ENCODE results near the gene SVOPL. TPM values are rescaled to one million over a fixed set of nuclear protein-coding genes. Genes with fewer than 3 reads are reported as not detected.

SVOPL gene
- total and polyA plus RNA-seq, 10 donors = 0.13 to 0.97 (median 0.17) TPM; not detected in 7

- DNase-seq = no peak
- WGBS, 5 donors = 75 to 88% (median 84%) methylated on average over 4 of the region's 4 CpGs
These were observed 44.9 kb upstream of the SVOPL start for GRCh38 chr7:138746073-138746472.

GRCh38 chr7:138745189-138745588 is 44.0 kb upstream of the SVOPL start:
- TF ChIP-seq POLR2A (IDR thresholded peaks at IDR 0.05) = no peak
- no peak for TF ChIP-seq CTCF (IDR thresholded peaks at IDR 0.05 in 8 of 11, conservative IDR thresholded peaks at IDR 0.05 in 3 of 11)
- TF ChIP-seq POLR2AphosphoS5 (IDR thresholded peaks at IDR 0.05) = no peak
- no peak overlapping the region for H3K27ac ChIP-seq
- intact Hi-C loops (cut with DNase I; ENCODE audit: low total_unique reads) = no loop called here
- no peaks in the 10 kb centered on the region for H3K4me1 ChIP-seq
- H3K4me3 ChIP-seq = no peak overlapping the region
- H3K9me3 ChIP-seq = no peaks in the 10 kb centered on the region
- H3K27me3 ChIP-seq (replicated peaks in 1 of 7) = no peaks in the 10 kb centered on the region
- 80 to 84% (median 83%) methylated on average over 7 of the region's 7 CpGs for WGBS, 5 donors
- DNase-seq = no peak
- no peaks in the 10 kb centered on the region for H3K36me3 ChIP-seq

More at GRCh38 chr7:138746073-138746472, 44.9 kb upstream of the SVOPL start:
- Histone ChIP-seq H3K36me3 (no peaks in the 10 kb centered on the region), H3K27ac (no peak overlapping the region), H3K4me3 (no peak overlapping the region), H3K27me3 (replicated peaks in 1 of 7) (peaks cover 0 to 8% (median 0%) of the 10 kb centered on the region in 7 donors), H3K4me1 (no peaks in the 10 kb centered on the region), H3K9me3 (no peaks in the 10 kb centered on the region)
- intact Hi-C loops (cut with DNase I; ENCODE audit: low total_unique reads) = no loop called here
- TF ChIP-seq CTCF (IDR thresholded peaks at IDR 0.05 in 8 of 11, conservative IDR thresholded peaks at IDR 0.05 in 3 of 11) = no peak
- TF ChIP-seq POLR2AphosphoS5 (IDR thresholded peaks at IDR 0.05) = no peak
- TF ChIP-seq POLR2A (IDR thresholded peaks at IDR 0.05) = no peak

GRCh38 chr7:138741453-138741735 is 40.2 kb upstream of the SVOPL start:
- Histone ChIP-seq H3K27ac (no peak overlapping the region), H3K27me3 (replicated peaks in 1 of 7) (no peaks in the 10 kb centered on the region), H3K9me3 (peaks cover 0 to 6% (median 0%) of the 10 kb centered on the region in 8 donors), H3K4me1 (peaks cover 0 to 5% (median 0%) of the 10 kb centered on the region in 6 donors), H3K36me3 (no peaks in the 10 kb centered on the region), H3K4me3 (no peak overlapping the region)
- intact Hi-C loops (cut with DNase I; ENCODE audit: low total_unique reads) = no loop called here
- WGBS, 5 donors = 59 to 87% (median 79%) methylated on average over 5 of the region's 5 CpGs
- TF ChIP-seq CTCF (IDR thresholded peaks at IDR 0.05 in 8 of 11, conservative IDR thresholded peaks at IDR 0.05 in 3 of 11) (no peak), POLR2A (IDR thresholded peaks at IDR 0.05) (no peak), POLR2AphosphoS5 (IDR thresholded peaks at IDR 0.05) (no peak)
- no peak for DNase-seq

- TF ChIP-seq CTCF (IDR thresholded peaks at IDR 0.05 in 8 of 11, conservative IDR thresholded peaks at IDR 0.05 in 3 of 11) = no peak
- TF ChIP-seq POLR2AphosphoS5 (IDR thresholded peaks at IDR 0.05) = no peak
- no peak for TF ChIP-seq POLR2A (IDR thresholded peaks at IDR 0.05)
- intact Hi-C loops (cut with DNase I; ENCODE audit: low total_unique reads) = loop anchor here (5.0 to 10.0 kb wide), 3 partner anchors 285 to 738 kb away; partner anchors contain the start of gene CREB3L2
- DNase-seq = no peak
- Histone ChIP-seq H3K4me3 (no peak overlapping the region), H3K27ac (no peak overlapping the region), H3K27me3 (replicated peaks in 1 of 7) (no peaks in the 10 kb centered on the region), H3K4me1 (peaks cover 0 to 5% (median 0%) of the 10 kb centered on the region in 6 donors), H3K36me3 (no peaks in the 10 kb centered on the region), H3K9me3 (peaks cover 0 to 6% (median 0%) of the 10 kb centered on the region in 8 donors)
- 80 to 100% (median 95%) methylated on average over 1 of the region's 1 CpG for WGBS, 5 donors
These were observed 38.7 kb upstream of the SVOPL start for GRCh38 chr7:138739859-138740258.

All from spleen (tissue), 11 donors.